ENCODE results near the gene RWDD3. TPM values are rescaled to one million over a fixed set of nuclear protein-coding genes. Genes with fewer than 3 reads are reported as not detected.
A peak's percentile ranks its signal among the peaks of the same experiment; 100 is the strongest.

The RWDD3 gene
- total and polyA plus RNA-seq, 5 experiments from 2014 or later = 26.3 to 54.0 (median 33.8) TPM

DNA sequence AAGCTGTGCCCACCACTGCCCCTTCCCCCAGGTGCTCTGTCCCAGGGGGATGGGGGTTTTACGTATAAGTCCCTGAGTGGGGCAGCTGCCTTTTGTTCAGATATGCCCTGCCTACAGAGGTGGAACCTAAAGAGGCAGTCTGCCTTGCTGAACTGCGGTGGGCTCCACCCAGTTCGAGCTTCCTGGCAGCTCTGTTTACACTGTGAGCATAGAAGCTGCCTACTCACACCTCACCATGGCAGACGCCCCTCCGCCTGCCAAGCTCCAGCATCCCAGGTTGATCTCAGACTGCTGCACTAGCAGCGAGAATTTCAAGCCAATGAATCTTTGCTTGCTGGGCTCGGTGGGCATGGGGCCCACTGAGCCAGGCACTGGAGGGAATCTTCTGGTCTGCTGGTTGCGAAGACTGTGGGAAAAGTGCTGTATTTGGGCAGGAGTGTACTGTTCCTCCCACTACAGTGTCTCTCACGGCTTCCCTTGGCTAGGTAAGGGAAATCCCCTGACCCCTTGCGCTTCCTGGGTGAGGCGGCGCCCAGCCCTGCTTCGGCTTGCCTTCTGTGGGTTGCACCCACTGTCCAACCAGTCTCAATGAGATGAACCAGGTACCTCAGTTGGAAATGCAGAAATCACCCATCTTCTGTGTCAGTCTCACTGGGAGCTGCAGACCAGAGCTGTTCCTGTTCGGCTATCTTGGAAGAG, 17.6 kb upstream of the RWDD3 start:
- ATAC-seq (no peak), DNase-seq (no peak)
- no peak overlapping the region for H3K27ac Mint-ChIP-seq
- H3K4me3 Mint-ChIP-seq = no peak overlapping the region
- peaks cover 31 to 44% (median 33%) of the 10 kb centered on the region in 5 donors for H3K27me3 Mint-ChIP-seq
- H3K9me3 Mint-ChIP-seq = peaks cover 0 to 23% (median 3%) of the 10 kb centered on the region in 9 donors
- POLR2A ChIA-PET = no interaction called here
- peaks cover 0 to 24% (median 7%) of the 10 kb centered on the region in 3 donors for H3K36me3 Mint-ChIP-seq
- no peaks in the 10 kb centered on the region for H3K4me1 Mint-ChIP-seq

GRCh38 chr1:95217371-95217770, 16.6 kb upstream of the RWDD3 start:
- Mint-ChIP-seq H3K36me3 (peaks cover 0 to 23% (median 7%) of the 10 kb centered on the region in 3 donors), H3K27ac (no peak overlapping the region), H3K9me3 (peaks cover 0 to 17% (median 3%) of the 10 kb centered on the region in 9 donors), H3K4me1 (no peaks in the 10 kb centered on the region), H3K4me3 (no peak overlapping the region), H3K27me3 (peaks cover 30 to 44% (median 36%) of the 10 kb centered on the region in 5 donors)
- ATAC-seq = no peak
- no peak for DNase-seq
- POLR2A ChIA-PET = no interaction called here

DNA sequence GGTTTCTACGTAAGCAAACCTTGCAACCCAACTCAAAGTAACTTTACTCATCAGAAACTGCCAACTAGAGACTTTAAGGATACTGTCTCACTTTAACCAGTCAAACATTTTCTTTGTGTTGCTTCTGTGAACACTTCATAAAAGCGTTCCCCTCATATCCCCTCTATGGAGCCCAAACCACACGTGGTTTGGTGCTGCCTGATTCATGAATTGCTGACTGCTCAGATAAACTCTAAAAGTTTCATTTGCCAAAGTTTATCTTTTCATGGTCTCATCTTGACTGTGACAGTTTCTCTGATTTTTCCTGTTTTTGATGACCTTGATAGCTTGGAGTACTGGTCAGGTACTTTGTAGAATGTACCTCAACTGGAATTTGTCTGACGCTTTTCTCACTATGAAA, 14.6 kb upstream of the RWDD3 start:
- DNase-seq = no peak
- POLR2A ChIA-PET = no interaction called here
- Mint-ChIP-seq H3K27ac (no peak overlapping the region), H3K36me3 (peaks cover 0 to 20% (median 7%) of the 10 kb centered on the region in 3 donors), H3K27me3 (peaks cover 23 to 44% (median 36%) of the 10 kb centered on the region in 5 donors), H3K4me3 (no peak overlapping the region), H3K4me1 (no peaks in the 10 kb centered on the region), H3K9me3 (peaks cover 0 to 10% (median 3%) of the 10 kb centered on the region in 9 donors)
- ATAC-seq = no peak

GRCh38 chr1:95221306-95221705, 12.7 kb upstream of the RWDD3 start:
- peaks cover 18 to 36% (median 32%) of the 10 kb centered on the region in 5 donors for H3K27me3 Mint-ChIP-seq
- peaks cover 0 to 6% (median 3%) of the 10 kb centered on the region in 9 donors for H3K9me3 Mint-ChIP-seq
- POLR2A ChIA-PET = no interaction called here
- no peak overlapping the region for H3K4me3 Mint-ChIP-seq
- DNase-seq (no peak), ATAC-seq (no peak)
- peaks cover 0 to 15% (median 7%) of the 10 kb centered on the region in 3 donors for H3K36me3 Mint-ChIP-seq
- H3K4me1 Mint-ChIP-seq = no peaks in the 10 kb centered on the region
- peak overlapping the region in 1 of 10 donors; percentile 11 for H3K27ac Mint-ChIP-seq

DNA sequence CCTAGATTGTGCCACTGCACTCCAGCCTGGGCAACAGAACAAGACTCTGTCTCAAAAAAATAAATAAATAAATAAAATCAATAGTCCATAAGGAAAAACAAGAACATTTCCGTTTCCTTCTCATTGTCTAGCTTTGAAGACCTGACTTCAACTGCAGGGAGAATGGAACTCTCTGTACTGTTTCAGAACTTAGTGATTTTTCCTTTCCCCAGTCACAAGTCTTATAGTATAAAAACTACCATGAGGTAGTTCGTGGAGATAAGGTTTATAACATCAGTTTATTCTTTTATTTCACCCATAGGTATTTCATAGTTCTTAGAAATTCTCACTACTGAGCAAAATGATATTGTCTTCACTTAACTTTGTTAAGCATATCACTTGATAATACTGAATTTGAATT, 11.4 kb upstream of the RWDD3 start:
- Mint-ChIP-seq H3K9me3 (peaks cover 0 to 5% (median 0%) of the 10 kb centered on the region in 9 donors), H3K27ac (no peak overlapping the region), H3K36me3 (peaks cover 0 to 7% (median 5%) of the 10 kb centered on the region in 3 donors), H3K4me3 (no peak overlapping the region), H3K27me3 (peaks cover 14 to 30% (median 24%) of the 10 kb centered on the region in 5 donors), H3K4me1 (no peaks in the 10 kb centered on the region)
- DNase-seq = no peak
- POLR2A ChIA-PET = no interaction called here
- ATAC-seq = no peak

GRCh38 chr1:95223110-95223509, 10.9 kb upstream of the RWDD3 start:
- Mint-ChIP-seq H3K27me3 (peaks cover 14 to 29% (median 19%) of the 10 kb centered on the region in 5 donors), H3K4me1 (no peaks in the 10 kb centered on the region), H3K36me3 (peaks cover 0 to 5% (median 5%) of the 10 kb centered on the region in 3 donors), H3K9me3 (peaks cover 0 to 5% (median 0%) of the 10 kb centered on the region in 9 donors), H3K27ac (no peak overlapping the region), H3K4me3 (no peak overlapping the region)
- DNase-seq = no peak
- ATAC-seq = no peak
- POLR2A ChIA-PET = no interaction called here

DNA sequence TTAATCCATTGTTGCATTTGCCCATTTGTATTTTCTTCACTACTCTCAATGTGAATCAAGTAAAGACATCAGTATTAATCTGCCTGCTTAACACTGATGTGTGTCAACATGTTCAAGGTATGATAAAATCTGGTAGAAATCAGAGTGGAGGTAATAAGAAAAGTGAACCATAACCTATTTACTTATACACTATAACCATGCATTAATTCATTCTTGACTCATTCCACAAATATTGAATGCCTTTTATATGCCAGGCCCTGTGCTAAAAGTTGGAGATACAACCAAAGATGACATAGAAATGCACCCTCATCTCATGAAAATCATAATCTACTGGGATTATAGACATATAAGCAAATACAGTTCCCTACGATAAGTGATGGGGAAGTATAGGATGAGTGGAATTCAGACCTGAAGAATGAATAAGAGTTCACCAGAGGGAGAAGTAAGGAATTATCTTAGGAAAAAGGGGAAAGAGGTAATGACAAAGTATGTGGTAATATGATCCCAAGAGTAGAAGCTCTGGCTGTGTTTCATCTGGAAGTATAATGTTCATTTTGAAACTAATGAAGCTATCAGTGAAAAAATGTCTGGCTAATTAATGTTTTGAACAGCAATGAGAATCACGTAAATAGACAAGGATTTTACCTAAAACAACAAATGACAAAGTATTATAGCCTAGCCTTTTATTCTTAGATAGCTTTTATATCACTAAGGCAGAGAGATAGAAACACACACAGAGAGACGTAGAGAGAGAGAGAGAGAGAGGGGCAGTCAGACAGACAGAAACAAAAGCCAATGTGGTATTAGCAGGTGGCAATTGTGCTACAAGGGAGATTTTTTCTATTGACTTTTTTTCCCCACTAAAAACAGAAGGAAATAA, 7.0 kb upstream of the RWDD3 start:
- POLR2A ChIA-PET = no interaction called here
- ATAC-seq (no peak), DNase-seq (no peak)
- Mint-ChIP-seq H3K4me3 (no peak overlapping the region), H3K27ac (peak overlapping the region in 2 of 10 donors; percentile 26 to 52), H3K27me3 (peaks cover 8 to 31% (median 12%) of the 10 kb centered on the region in 5 donors), H3K36me3 (no peaks in the 10 kb centered on the region), H3K9me3 (no peaks in the 10 kb centered on the region), H3K4me1 (no peaks in the 10 kb centered on the region)

- Mint-ChIP-seq H3K27ac (no peak overlapping the region), H3K4me1 (peaks cover 2 to 13% (median 8%) of the 10 kb centered on the region in 4 donors), H3K9me3 (no peaks in the 10 kb centered on the region), H3K4me3 (no peak overlapping the region), H3K36me3 (no peaks in the 10 kb centered on the region), H3K27me3 (peaks cover 7 to 31% (median 12%) of the 10 kb centered on the region in 5 donors)
- POLR2A ChIA-PET = no interaction called here
- ATAC-seq (no peak), DNase-seq (no peak)
Observed at GRCh38 chr1:95229037-95229436, 5.0 kb upstream of the RWDD3 start.

DNA sequence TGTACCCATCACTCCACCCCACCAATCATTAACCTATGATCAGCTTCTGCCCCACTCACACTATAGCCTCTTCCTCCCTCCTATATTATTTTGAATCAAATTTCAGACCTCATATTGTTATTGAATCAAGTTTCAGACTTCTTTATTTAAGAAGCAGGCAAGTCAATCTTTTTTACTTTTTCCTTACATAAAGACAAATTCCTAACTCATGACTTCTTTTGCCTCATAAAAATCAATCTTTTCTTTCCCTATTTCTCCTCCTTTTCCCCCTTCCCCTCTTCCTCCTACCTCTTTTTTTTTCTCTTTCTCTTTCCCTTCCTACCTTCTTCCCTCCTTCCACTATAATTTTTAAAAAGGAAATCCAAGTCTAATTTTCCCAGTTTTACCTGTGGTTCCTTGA, 4.3 kb upstream of the RWDD3 start:
- Mint-ChIP-seq H3K36me3 (no peaks in the 10 kb centered on the region), H3K27me3 (peaks cover 7 to 29% (median 12%) of the 10 kb centered on the region in 5 donors), H3K4me3 (no peak overlapping the region), H3K9me3 (no peaks in the 10 kb centered on the region), H3K27ac (no peak overlapping the region), H3K4me1 (peaks cover 4 to 16% (median 11%) of the 10 kb centered on the region in 4 donors)
- ATAC-seq = no peak
- DNase-seq = no peak
- POLR2A ChIA-PET = no interaction called here

- Mint-ChIP-seq H3K27me3 (peaks cover 7 to 29% (median 12%) of the 10 kb centered on the region in 5 donors), H3K27ac (no peak overlapping the region), H3K36me3 (no peaks in the 10 kb centered on the region), H3K4me3 (no peak overlapping the region), H3K4me1 (peaks cover 5 to 17% (median 12%) of the 10 kb centered on the region in 4 donors), H3K9me3 (no peaks in the 10 kb centered on the region)
- POLR2A ChIA-PET = no interaction called here
- DNase-seq = no peak
- no peak for ATAC-seq
Observed at GRCh38 chr1:95230256-95230655, 3.8 kb upstream of the RWDD3 start.

- H3K4me1 Mint-ChIP-seq = peaks cover 5 to 22% (median 15%) of the 10 kb centered on the region in 4 donors
- POLR2A ChIA-PET = no interaction called here
- DNase-seq = no peak
- no peak overlapping the region for H3K27ac Mint-ChIP-seq
- no peak overlapping the region for H3K4me3 Mint-ChIP-seq
- peaks cover 7 to 29% (median 12%) of the 10 kb centered on the region in 5 donors for H3K27me3 Mint-ChIP-seq
- peaks cover 0 to 3% (median 0%) of the 10 kb centered on the region in 3 donors for H3K36me3 Mint-ChIP-seq
- no peaks in the 10 kb centered on the region for H3K9me3 Mint-ChIP-seq
- ATAC-seq = no peak
Observed at GRCh38 chr1:95230768-95231191, 3.2 kb upstream of the RWDD3 start.

- Mint-ChIP-seq H3K4me3 (peak overlapping the region; percentile 84 to 94 (median 91)), H3K27ac (peak overlapping the region in 9 of 10 donors; percentile 52 to 96 (median 93)), H3K9me3 (no peaks in the 10 kb centered on the region), H3K36me3 (peaks cover 0 to 15% (median 0%) of the 10 kb centered on the region in 3 donors), H3K27me3 (peaks cover 5 to 27% (median 9%) of the 10 kb centered on the region in 5 donors), H3K4me1 (peaks cover 14 to 42% (median 33%) of the 10 kb centered on the region in 4 donors)
- POLR2A ChIA-PET = interaction anchor here (1.1 to 1.8 kb wide), 5 partner anchors 12 to 378 kb away, joined by 3 to 36 read pairs (median 5); partner anchors contain the start of genes ALG14 and CNN3
- DNase-seq (no peak), ATAC-seq (no peak)
Observed at GRCh38 chr1:95232646-95233318, 1.2 kb upstream of the RWDD3 start.

Measured in naive thymus-derived CD8-positive, alpha-beta T cell (primary cell).